NB4 (cell line): ENCODE results near the gene ACOT7.

Experiments used
- MYC ChIP-seq: IDR thresholded peaks from 2 replicates; pipeline ENCODE4 v1.6.1; 2011; ENCODE audit warnings: low read depth, low read length
- POLR2A ChIP-seq: IDR thresholded peaks from 2 replicates; pipeline ENCODE4 v1.6.1; 2011; ENCODE audit warnings: mild to moderate bottlenecking; ENCODE audit not compliant: insufficient read length; ENCODE audit errors: extremely low read depth
- TF ChIP-seq, protein P1 (sequence below): IDR thresholded peaks from one replicate; pipeline ENCODE4 v1.5.1; 2012; ENCODE audit warnings: low read depth, low read length

DNA sequence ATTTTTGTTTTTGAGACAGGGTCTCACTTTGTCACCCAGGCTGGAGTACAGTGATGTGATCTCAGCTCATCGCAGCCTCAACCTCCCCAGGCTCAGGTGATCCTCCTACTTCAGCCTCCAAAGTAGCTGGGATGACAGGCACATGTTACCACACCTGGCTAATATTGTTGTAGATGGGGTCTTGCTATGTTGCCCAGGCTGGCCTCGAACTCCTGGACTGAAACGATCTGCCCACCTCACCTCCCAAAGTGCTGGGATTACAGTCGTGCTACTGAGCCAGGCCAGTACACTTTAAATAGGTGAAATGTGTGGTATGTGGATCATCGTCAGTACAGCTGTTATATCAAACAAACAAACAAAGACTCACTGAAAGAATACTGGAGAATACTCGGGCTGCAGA, 97.7 kb downstream of the ACOT7 start:
- TF ChIP-seq, protein P1, sequence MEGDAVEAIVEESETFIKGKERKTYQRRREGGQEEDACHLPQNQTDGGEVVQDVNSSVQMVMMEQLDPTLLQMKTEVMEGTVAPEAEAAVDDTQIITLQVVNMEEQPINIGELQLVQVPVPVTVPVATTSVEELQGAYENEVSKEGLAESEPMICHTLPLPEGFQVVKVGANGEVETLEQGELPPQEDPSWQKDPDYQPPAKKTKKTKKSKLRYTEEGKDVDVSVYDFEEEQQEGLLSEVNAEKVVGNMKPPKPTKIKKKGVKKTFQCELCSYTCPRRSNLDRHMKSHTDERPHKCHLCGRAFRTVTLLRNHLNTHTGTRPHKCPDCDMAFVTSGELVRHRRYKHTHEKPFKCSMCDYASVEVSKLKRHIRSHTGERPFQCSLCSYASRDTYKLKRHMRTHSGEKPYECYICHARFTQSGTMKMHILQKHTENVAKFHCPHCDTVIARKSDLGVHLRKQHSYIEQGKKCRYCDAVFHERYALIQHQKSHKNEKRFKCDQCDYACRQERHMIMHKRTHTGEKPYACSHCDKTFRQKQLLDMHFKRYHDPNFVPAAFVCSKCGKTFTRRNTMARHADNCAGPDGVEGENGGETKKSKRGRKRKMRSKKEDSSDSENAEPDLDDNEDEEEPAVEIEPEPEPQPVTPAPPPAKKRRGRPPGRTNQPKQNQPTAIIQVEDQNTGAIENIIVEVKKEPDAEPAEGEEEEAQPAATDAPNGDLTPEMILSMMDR: no peak
- TF ChIP-seq POLR2A (no peak), MYC (no peak)
